HG02588 (cell line): ENCODE data around the gene SCT.

Source experiments
- ATAC-seq: cut with Tn5 transposase; IDR thresholded peaks from one replicate; pipeline ENCODE4 v1.9.1; 2021; ENCODE audit warnings: mild to moderate bottlenecking, moderate library complexity; ENCODE audit not compliant: unreplicated experiment

SCT gene

DNA sequence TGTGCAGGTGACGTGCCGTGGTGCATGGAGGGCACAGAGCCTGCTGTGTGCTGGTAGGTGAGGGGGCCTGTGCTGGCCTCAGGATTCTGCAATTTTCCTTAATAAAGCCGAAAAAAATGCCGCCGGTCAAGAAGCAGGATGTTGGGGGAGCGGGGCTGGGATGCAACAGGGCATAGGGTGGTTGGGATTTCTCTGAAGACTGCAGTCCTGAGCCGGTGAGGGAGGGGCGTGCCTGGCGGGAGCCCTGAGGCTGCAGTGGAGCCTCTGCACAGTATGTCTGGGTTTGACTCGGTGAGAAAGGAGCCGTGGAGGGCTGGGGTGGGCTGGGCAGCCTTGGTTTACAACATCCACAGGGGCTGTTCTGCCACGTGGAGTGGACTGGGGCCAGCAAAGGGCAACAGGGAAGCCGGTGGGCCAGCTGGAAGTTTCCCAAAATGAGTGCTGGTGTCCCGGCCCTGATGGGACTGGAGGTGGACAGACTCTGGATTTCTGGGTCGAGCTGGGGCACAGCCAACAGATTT is 3.6 kb downstream of the SCT start:
- no peak for ATAC-seq

DNA sequence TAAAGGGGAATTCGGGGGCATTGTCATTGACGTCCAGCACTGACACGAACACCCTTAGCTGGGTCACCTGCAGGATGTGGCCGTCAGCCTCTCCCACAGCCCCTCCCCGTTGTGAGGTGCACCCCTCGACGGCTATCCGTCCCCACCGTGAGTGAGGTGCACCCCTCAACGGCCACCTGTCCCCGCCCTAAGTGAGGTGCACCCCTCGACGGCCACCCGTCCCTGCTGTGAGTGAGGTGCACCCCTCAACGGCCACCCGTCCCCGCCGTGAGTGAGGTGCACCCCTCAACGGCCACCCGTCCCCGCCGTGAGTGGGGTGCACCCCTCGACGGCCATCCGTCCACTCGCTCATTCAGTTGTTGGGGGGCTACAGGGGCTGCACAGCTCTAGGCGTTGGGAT is 5.1 kb downstream of the SCT start:
- ATAC-seq: no peak

DNA sequence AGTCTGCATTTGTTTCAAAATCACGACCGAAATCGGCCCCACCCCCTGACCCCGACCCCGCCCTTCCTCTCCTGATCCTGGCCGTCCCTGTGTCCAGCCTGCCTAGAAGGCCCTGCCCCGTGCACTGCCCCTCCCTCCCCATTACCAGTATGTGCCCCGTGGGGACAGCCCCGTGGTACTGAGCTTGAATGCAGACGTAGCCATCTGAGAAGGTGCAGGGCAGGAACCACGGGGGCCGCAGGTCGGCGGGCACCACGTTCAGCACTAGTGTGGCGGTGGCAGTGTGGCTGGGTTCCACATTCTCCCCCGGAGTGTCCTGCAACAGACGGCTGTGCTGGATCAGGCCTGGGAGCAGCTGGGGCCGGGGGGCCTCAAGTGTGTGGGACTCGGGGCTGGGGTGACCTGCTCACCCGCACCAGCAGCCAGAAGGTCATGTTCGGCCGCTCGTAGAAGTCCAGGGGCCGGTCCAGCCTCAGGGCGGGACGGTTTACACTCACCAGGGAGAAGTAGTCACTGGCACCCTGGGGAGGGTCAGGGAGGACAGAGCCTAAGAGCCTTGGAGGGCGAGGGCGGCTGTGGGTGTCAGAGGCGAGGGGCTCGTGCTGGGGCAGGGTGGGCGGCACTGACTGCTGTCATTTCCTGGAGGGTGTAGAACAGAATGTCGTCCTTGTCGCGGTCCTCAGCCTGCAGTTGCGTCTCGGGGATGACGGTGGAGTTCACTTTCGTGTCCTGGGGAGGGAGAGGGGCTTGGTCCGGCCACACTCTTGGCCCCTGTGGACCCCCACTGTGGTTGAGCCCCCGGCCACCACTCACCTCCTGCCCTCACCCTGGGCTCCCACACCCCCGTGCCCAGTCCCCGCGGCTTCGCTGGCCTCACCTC is 5.8 kb downstream of the SCT start:
- ATAC-seq: no peak

DNA sequence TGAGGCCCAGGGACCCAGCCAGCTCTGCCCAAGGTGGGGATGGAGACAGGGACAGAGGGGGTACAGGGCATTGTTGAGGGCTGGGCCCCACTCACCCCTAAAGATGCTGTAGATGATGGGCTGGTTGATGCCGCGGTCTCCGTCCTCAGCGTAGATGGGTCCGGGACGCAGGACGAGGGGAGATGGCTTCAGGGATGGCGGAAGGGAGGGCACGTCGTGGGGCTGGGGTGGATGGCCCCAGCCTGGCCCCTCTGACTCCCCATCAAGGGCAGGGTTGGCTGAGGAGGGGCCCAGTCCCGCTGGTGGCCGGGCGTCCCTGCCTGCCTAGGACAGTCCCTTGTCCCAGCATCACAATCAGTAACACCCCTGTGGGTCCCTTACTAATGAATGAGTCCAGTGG is 6.8 kb downstream of the SCT start:
- ATAC-seq: no peak

DNA sequence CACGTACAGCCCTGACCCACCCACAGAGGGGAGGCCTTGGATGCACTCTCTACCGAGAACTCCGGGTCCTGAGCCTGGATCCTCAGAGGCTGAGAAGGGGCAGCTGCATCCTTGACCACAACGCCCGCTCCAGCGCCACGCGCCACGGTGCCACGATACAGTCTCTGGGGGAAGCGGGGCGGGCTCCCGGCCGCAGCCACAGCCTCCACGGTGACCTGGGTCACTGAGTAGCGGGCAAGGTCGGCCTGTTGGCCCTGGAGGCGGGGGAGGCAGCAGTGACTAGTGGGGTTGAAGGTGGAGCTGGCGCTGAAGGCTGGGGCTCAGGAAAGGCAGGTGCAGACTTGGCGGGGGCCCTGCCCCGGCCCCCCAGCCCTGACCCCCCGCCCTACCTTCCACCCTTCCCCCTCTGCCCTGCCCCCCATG is 7.3 kb downstream of the SCT start:
- no peak for ATAC-seq

DNA sequence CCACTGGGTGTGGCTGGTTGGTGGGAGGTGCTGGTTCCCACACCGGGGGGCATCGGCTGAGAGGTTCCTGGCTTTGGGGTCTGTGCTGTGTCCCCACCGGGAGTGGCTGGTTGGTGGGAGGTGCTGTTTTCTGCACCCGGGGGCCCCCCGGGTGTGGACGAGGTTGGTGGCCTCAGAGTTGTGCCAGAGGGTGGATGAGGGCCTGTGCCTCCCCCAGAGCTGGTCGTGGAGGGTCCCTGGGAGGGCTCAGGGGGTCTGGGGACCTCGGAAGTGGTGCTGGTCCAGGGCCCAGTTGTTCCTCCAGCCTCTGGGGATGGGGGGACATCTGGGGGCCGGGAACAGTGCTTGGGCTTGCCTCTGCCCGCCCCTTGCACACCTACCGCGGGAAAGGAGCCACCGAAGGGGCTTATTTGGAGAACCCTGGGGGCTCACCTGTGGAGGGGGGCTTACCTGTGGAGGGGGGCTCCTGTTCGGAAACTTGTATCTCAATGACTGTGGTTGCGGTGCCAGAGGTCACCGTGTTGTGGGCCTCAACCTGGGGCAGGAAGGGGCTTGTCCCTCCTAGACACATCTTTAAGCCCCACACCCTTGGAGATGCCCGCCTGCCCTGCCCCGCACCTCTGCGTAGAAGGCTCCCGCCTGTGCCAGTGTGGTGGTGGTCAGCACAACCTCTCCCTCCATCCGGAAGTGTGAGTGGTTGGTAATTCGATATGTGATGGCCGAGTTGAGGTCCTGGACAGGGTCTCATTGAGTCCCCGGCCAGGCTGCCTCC is 7.9 kb downstream of the SCT start:
- ATAC-seq: no peak

DNA sequence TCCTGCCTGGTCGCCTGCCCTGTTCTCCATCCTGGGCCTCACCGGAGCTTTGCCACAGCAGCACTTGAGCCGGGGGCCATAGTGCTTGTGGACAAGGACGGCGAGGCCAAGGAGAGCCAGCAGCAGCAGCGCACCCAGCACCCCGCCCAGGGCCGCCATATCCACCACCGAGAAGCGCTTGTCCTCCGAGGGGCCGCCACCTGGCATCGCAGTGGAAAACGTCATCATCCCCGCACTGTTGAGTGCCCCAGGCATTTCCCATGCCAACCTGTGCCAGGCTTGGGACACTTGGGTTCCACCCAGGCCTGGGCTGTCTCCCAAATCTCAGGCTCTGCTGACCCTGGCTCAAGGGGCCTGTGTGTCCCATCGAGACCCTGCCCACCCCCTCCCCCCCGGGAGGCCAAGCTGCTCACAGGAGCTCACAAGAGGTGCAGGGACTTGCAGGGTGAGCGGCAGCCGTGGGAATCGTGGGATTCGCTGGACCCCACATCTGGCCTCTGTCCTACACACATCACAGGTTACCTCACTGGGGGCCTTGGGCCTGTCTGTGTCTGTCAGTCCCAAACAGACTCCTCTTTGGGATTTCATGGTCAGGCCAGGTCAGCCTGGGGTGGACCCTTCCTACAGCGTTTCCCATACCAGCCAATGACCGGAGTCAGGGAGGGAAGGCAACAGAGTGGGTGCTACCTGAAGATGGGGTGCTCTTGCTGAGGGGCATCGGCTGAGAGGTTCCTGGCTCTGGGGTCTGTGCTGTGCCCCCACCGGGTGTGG is 8.9 kb downstream of the SCT start:
- ATAC-seq: no peak

DNA sequence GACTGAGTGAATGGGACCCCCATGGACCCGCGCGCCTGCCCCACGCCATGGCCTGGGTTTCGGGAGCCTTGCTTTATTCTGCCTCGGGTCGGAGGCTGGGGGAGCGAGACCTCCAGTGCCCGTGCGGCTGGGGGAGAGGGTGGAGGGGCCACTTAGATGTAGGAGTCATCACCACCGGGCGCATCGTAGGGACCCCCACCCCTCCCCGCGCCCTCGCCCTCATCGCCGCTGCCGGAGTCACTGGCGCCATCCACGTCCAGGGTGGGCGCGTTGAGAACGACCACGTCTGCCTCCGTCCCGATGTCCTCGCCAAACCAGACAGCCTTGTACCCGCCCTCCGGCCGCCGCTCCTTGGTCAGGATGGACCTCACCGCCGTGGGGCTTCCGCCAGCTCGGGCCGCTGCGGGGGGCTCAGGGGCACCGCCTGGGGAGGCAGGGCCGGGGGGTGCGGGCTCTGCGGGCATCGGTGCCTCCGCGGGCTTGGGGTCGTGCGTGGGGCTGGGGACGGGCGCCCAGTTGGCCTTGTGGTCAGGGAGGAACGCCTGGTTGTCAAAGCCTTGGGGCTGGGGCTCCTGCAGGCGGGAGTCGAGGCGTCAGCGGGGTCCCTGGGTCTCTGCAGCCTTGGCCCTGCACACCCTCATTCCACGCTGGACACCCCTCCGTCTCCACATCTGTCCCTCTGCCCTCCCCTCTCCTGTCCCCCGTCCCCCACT is 9.6 kb downstream of the SCT start:
- ATAC-seq: no peak

DNA sequence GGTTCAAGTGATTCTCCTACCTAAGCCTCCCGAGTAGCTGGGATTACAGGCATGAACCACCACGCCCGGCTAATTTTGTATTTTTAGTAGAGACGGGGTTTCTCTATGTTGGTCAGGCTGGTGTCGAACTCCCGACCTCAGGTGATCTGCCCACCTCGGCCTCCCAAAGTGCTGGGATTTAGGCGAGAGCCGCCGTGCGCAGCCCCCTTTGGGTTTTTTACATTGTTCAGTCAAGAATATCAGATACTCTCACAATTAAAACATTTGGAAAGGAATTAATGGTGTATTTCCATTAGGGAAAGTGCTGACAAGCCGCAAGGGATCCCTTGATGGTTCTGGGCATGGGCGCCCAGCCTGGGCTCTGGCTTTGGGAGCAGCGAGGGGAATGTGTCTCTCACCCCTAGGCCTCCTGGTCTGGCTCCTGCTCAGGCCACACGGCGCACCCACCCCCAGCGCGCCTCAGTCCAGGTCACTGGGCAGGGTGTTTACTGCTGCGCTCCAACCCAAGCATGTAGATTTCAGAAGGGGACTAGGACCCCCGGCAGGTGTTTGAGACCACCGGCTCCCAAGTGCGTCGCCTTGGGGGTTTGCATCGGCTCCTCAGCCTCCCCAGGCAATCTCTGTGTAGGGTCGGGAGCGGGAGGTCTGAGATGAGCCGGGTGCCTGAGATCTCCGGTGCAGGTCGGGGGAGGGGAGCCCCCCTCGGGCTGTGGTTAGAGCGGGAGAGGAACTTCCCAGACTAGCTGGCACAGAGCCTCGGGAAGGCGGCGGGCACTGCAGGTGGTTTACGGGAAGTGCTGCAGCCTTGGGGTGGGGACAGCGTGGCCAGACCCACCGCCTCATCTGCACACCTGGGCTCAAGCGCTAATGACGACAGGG is 10.4 kb downstream of the SCT start:
- ATAC-seq: no peak

DNA sequence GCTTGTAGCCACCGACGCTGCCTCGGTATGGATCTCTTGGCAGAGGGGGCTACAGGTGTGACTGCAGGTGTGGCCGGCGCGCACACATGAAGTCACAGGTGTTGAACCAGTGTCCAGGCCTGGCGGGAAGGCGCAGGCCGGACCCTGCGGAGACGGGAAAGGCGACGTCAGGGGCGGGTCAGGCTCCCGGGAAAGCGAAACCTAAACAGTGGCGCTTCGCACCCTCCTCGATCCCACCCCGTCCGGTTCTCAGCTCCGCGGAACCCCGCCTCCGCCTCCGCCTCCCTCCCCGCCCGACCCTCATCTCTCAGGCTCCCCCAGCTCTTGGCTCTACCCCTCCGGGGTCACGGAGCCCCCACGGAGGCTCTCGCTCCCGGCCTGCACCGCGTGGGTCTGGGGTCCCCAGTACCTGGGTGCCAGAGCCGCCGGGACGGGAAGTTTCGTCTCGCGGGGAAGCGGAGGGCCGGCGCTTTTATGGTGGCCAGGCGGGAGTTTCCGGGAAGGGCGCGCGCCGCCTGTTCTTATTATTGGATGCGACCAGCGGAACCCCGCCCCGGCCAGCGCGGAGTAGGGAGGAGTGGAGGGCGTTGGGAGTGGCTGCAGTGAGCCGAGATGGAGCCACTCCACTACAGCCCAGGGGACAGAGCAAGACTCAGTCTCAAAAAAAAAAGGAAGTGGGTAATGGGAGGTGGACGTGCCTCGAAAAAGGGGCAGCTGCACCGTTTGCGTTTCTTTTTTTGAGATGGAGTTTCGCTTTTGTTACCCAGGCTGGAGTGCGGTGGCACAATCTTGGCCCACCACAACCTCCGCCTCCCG is 11.3 kb downstream of the SCT start, which contains the start of gene IRF7:
Gene IRF7 (minus strand): TSS at position 447 of the 816 bp plus-strand sequence. CDS start 586 bp downstream, outside the sequence.
- ATAC-seq: peak; percentile 71

DNA sequence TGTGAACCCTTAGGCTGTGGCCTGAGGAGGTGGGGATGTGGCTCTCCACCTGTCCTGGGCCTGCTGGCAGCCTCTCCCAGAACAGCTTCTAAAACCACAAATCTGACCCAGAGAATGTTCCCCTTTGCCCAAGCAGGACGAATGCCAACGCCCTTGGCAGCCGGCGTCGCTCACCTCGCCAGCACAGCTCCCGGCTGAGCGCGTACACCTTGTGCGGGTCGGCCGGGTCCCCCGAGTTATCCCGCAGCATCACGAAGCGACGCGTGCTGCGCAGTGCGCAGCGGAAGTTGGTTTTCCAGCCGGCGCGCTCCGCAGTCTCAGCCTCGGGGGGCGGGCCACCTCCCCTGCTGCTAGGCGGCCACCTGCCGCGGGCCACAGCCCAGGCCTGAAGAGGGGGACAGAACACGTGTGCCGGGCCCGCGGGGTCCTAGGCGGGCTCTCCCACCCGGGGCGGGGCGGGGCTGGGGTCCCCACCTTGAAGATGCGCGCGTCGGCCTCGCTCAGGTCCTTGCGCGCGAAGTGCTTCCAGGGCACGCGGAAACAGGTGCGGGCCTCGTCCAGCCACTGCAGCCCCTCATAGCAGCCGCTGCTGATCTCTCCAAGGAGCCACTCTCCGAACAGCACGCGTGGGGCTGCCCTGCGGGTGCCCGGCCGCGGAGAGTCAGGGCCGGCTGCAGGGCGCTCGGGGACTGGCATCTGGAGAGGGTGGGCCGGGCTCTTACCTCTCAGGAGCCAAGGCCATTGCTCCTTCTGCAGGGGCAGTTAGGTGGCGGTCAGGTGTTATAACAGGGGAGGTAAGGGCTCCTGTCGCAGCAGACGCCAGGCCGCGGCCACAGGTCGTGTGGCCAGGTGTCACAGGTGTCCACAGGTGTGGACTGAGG is 12.1 kb downstream of the SCT start:
- no peak for ATAC-seq

DNA sequence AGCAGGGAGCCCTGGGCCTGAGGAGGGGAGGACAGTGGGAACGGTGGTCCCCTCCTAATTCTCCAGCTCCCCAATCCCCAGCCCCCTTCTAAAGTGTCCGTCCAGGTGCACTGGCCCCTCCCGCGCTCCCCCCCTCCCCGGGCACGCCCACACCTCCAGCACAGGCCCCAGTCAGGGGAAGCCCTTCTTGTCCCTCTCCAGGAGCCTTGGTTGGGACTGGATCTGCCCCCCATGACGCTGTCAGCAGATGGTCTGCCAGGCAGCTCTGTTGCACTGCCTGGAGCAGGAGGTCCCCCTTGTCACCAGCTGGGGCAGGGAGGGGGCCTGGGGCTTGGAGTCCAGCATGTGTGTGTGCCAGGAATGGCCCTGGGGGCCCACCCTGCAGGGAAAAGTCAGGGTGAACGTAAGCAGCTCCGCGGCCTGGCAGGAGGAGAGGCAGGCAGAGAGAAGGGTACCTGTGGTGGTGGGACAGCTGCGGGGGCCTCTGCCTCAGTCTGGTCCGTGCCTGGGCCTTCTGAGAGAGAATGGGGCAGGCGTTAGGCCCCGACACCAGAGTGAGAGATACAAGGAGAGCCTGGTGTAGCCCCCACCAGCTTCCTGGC is 12.9 kb downstream of the SCT start:
- ATAC-seq: no peak

DNA sequence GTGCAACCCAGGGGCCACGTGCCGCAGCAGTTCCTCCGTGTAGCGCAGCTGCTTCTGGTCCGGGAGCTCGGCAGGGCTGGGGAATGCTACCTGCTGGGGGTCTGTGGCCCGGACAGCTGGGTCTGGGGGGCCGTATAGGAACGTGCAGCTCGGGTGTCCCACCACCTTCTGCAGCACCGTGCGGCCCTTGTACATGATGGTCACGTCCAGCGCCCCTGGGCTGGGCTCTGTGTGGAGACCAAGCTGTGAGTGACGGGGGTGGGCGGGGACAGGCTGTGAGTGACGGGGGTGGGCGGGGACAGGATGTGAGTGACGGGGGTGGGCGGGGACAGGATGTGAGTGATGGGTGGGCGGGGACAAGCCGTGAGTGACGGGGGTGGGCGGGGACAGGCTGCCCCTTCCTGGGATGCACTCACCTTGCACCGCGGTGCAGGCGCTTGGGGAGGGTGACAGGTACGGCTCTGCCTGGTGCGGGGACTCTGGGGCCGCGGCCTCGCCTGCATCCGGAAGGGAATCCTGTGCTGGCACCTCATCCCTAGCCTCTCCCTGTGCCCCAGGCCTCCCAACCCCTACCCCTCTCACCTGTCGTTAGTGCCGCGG is 13.5 kb downstream of the SCT start:
- ATAC-seq: no peak

DNA sequence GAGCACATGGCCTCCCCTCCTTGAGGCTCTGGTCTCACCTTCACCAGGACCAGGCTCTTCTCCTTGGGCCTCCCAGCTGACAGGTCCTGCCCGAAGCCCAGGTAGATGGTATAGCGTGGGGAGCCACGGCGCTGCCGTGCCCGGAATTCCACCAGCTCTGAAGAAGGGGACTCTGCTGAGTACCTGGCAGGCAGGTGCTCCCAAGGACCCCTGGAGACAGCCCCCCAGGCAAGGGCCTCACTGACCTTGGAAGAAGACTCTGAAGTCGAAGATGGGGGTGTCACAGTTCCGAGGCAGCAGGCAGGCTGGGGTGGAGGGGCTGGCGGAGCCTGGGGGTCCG is 14.1 kb downstream of the SCT start:
- ATAC-seq: no peak

DNA sequence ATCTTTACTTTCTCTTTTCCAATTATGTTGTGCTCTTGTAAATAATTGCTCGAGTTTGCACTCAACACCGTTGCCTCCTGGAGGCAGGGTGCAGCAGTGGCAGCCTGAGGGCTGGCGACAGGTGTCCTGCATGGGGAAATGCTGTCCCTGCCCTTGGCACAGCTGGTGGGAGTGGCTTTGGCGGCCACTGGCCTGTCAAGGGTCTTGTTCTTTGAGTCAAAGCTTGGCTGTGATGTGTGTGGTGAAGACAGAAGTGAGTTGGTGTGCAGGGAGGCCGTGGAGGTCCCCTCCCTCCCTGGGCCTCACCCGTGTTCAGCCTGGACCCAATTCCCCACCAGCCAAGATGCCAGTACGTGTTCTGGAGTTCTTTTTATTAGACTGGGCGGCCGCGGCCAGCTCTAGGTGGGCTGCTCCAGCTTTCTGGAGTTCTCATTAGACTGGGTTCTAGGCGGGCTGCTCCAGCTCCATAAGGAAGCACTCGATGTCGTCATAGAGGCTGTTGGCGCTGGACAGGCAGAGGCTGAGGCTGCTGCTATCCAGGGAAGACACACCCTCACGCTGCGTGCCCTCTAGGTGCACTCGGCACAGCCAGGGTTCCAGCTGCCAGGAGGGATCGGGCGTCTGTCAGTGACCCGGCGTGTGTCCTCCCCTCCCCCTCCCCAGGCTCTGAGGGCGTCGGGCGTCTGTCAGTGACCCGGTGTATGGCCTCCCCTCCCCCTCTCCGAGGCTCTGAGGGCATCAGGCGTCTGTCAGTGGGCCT is 14.6 kb downstream of the SCT start:
- no peak for ATAC-seq
